Omental fat pad (tissue), 4 donors: ENCODE data around the gene IL20. TPM values are rescaled to one million over a fixed set of nuclear protein-coding genes. Genes with fewer than 3 reads are reported as not detected.

Source experiments
- ATAC-seq: fragments of 150-250 bp; one replicate; pipeline ENCODE4 v1.9.1; 2016; ENCODE audit warnings: mild to moderate bottlenecking, moderate library complexity; ENCODE audit not compliant: low FRiP score
- DNase-seq: peaks from one replicate; pipeline ENCODE4 v3.0.0-alpha.2; 2019; ENCODE audit warnings: low spot score
- CTCF ChIP-seq, 3 donors: fragments of 450-650 bp; IDR thresholded peaks; one replicate each; pipeline ENCODE4 v1.5.1; 2016 to 2017; ENCODE audit warnings: antibody characterized with exemption in 3 of 3, mild to moderate bottlenecking in 3 of 3, moderate library complexity in 2 of 3
- total RNA-seq, 4 donors: library from RNA; depleted of rRNA; stranded (reverse); fragments of >200 nt; gene quantifications; one replicate each; pipeline ENCODE4 v1.1.0, GENCODE V29; 2016

Gene IL20
- total RNA-seq, 4 donors from 2014 or later, result 0.82 to 8.6 (median 8.2) TPM; not detected in 1

GRCh38 chr1:206860165-206860564 is 5.3 kb upstream of the IL20 start:
- ATAC-seq (no peak), DNase-seq (no peak)
- TF ChIP-seq CTCF (IDR thresholded peaks at IDR 0.05), result no peak

- ATAC-seq (no peak), DNase-seq (no peak)
- TF ChIP-seq CTCF (IDR thresholded peaks at IDR 0.05), result no peak
Measured at GRCh38 chr1:206863266-206863665, 2.2 kb upstream of the IL20 start.

- peak; percentile 69 for ATAC-seq
Measured at GRCh38 chr1:206866062-206866461, 639 bp downstream of the IL20 start.

GRCh38 chr1:206867239-206867638 is 1.8 kb downstream of the IL20 start:
- ATAC-seq (peak; percentile 41), DNase-seq (no peak)
- no peak for TF ChIP-seq CTCF (IDR thresholded peaks at IDR 0.05)

More at GRCh38 chr1:206866062-206866461, 639 bp downstream of the IL20 start:
- no peak for DNase-seq
- TF ChIP-seq CTCF (IDR thresholded peaks at IDR 0.05), result no peak

GRCh38 chr1:206867716-206868115 is 2.3 kb downstream of the IL20 start:
- ATAC-seq (peak; percentile 62), DNase-seq (no peak)
- no peak for TF ChIP-seq CTCF (IDR thresholded peaks at IDR 0.05)

GRCh38 chr1:206868264-206868663 is 2.8 kb downstream of the IL20 start:
- DNase-seq, result no peak
- no peak for TF ChIP-seq CTCF (IDR thresholded peaks at IDR 0.05)
- ATAC-seq, result no peak

- no peak for ATAC-seq
- DNase-seq, result no peak
- TF ChIP-seq CTCF (IDR thresholded peaks at IDR 0.05), result no peak
Measured at GRCh38 chr1:206872139-206872538, 6.7 kb downstream of the IL20 start.
